DOHH2 (cell line): ENCODE data around the gene DNAH6.

Experiments used
- H3F3A ChIP-seq: fragments of 200-600 bp; sonication (generic), shearing (Covaris generic); 2 replicates; pipeline ENCODE4 v1.6.0; 2016; ENCODE audit warnings: antibody characterized with exemption, mild to moderate bottlenecking; ENCODE audit not compliant: control insufficient read depth, insufficient read depth
- H3K27ac ChIP-seq: fragments of 200-600 bp; sonication (generic); 2 replicates; pipeline ENCODE4 v1.5.1; 2014; ENCODE audit warnings: low read depth, mild to moderate bottlenecking, low read length, moderate library complexity
- H3K27me3 ChIP-seq: fragments of 200-600 bp; sonication (generic); 2 replicates; pipeline ENCODE4 v1.6.1; 2014; ENCODE audit warnings: mild to moderate bottlenecking, low read length, mixed read lengths; ENCODE audit not compliant: control insufficient read depth
- H3K36me3 ChIP-seq: fragments of 200-600 bp; sonication (generic); 2 replicates; pipeline ENCODE4 v1.6.1; 2014; ENCODE audit warnings: mild to moderate bottlenecking, low read length, moderate library complexity, mixed read lengths; ENCODE audit not compliant: control insufficient read depth
- H3K4me1 ChIP-seq: fragments of 200-600 bp; sonication (generic); 2 replicates; pipeline ENCODE4 v1.6.1; 2014; ENCODE audit warnings: mild to moderate bottlenecking, low read length, mixed read lengths; ENCODE audit not compliant: control insufficient read depth
- H3K4me2 ChIP-seq: fragments of 200-600 bp; sonication (generic); 2 replicates; pipeline ENCODE4 v1.6.0; 2014; ENCODE audit warnings: mild to moderate bottlenecking, low read length, moderate library complexity
- H3K4me3 ChIP-seq: fragments of 200-600 bp; sonication (generic); 2 replicates; pipeline ENCODE4 v1.5.1; 2014; ENCODE audit warnings: mild to moderate bottlenecking, low read length, mixed read lengths
- H3K79me2 ChIP-seq: fragments of 200-600 bp; sonication (generic); 2 replicates; pipeline ENCODE4 v1.6.1; 2014; ENCODE audit warnings: mild to moderate bottlenecking, low read length, mixed read lengths; ENCODE audit not compliant: control insufficient read depth
- H3K9me2 ChIP-seq: fragments of 200-600 bp; sonication (generic); replicated peaks from 2 replicates; pipeline ENCODE4 v1.6.1; 2014; ENCODE audit warnings: mild to moderate bottlenecking, low read length, mixed read lengths; ENCODE audit not compliant: control insufficient read depth
- H3K9me3 ChIP-seq: fragments of 200-600 bp; sonication (generic); 2 replicates; pipeline ENCODE4 v1.6.1; 2014; ENCODE audit warnings: antibody characterized with exemption, low read length, mixed read lengths; ENCODE audit not compliant: control insufficient read depth, insufficient read depth
- H4K20me1 ChIP-seq: fragments of 200-600 bp; sonication (generic); 2 replicates; pipeline ENCODE4 v1.6.0; 2014; ENCODE audit warnings: low read depth, mild to moderate bottlenecking, antibody characterized with exemption, low read length, moderate library complexity; ENCODE audit not compliant: control insufficient read depth, insufficient read depth
- EZH2phosphoT487 ChIP-seq: fragments of 200-600 bp; sonication (generic); IDR thresholded peaks from 2 replicates; pipeline ENCODE4 v1.6.1; 2017; ENCODE audit warnings: borderline replicate concordance, mild to moderate bottlenecking, antibody characterized with exemption, low read length, moderate library complexity, mixed read lengths
- TF ChIP-seq, protein P1 (sequence below): fragments of 200-600 bp; sonication (generic); IDR thresholded peaks from one replicate; pipeline ENCODE4 v1.5.1; 2014; ENCODE audit warnings: antibody characterized with exemption, mild to moderate bottlenecking, low read depth, low read length; ENCODE audit not compliant: poor library complexity, severe bottlenecking

The DNAH6 gene

DNA sequence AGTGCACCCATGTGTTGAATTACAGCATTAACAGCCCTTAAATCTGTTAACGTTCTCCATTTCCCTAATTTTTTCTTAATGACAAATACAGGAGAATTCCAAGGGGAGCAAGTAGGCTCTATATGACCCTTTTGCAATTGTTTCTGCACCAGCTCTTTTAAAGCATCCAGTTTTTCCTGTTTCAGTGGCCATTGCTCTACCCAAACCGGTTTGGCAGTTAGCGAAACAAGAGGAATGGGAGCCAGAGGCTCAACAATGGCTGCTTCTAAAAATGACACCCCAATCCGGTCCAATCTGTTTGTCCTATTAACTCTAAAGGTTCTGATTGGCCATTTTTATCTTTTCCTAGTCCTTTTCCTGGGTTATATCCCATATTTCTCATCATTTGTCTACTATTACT lies 42.1 kb upstream of the DNAH6 start:
- H3F3A ChIP-seq, result no peaks in the 10 kb centered on the region
- H3K79me2 ChIP-seq, result no peaks in the 10 kb centered on the region
- peaks cover 8% of the 10 kb centered on the region for H3K9me3 ChIP-seq
- no peaks in the 10 kb centered on the region for H3K27me3 ChIP-seq
- H3K4me3 ChIP-seq, result no peak overlapping the region
- H3K4me2 ChIP-seq, result no peak overlapping the region
- H3K4me1 ChIP-seq, result no peaks in the 10 kb centered on the region
- H3K27ac ChIP-seq, result no peak overlapping the region
- no peak for TF ChIP-seq EZH2phosphoT487
- TF ChIP-seq, protein P1, sequence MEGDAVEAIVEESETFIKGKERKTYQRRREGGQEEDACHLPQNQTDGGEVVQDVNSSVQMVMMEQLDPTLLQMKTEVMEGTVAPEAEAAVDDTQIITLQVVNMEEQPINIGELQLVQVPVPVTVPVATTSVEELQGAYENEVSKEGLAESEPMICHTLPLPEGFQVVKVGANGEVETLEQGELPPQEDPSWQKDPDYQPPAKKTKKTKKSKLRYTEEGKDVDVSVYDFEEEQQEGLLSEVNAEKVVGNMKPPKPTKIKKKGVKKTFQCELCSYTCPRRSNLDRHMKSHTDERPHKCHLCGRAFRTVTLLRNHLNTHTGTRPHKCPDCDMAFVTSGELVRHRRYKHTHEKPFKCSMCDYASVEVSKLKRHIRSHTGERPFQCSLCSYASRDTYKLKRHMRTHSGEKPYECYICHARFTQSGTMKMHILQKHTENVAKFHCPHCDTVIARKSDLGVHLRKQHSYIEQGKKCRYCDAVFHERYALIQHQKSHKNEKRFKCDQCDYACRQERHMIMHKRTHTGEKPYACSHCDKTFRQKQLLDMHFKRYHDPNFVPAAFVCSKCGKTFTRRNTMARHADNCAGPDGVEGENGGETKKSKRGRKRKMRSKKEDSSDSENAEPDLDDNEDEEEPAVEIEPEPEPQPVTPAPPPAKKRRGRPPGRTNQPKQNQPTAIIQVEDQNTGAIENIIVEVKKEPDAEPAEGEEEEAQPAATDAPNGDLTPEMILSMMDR, result no peak
- no peaks in the 10 kb centered on the region for H3K36me3 ChIP-seq
- H4K20me1 ChIP-seq, result no peaks in the 10 kb centered on the region
- H3K9me2 ChIP-seq, result no peaks in the 10 kb centered on the region

DNA sequence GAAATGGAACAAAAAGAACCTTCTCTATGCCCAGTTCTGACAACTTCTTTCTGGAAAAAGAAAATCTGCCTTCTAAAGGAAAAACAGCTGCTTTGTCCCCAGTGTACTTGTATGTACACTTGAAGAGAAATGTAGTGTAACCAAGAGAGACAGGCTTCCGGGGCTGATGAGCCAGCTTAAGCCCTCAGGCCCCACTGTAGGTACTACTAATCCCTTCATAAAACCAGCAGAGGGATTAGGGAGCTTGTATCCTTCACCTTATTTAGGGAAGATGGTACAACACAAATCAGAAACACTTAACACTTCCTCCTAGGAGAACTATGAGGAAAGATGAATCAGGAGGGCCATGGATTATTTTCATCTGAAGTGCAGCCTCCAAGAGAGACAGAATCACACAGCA lies 38.4 kb upstream of the DNAH6 start:
- Histone ChIP-seq H3K36me3 (no peaks in the 10 kb centered on the region), H3K27ac (no peak overlapping the region), H3K27me3 (no peaks in the 10 kb centered on the region), H3K9me3 (peaks cover 5% of the 10 kb centered on the region), H3K4me3 (no peak overlapping the region), H3K4me2 (no peak overlapping the region), H3K79me2 (no peaks in the 10 kb centered on the region), H3K9me2 (no peaks in the 10 kb centered on the region), H4K20me1 (no peaks in the 10 kb centered on the region), H3F3A (no peaks in the 10 kb centered on the region), H3K4me1 (no peaks in the 10 kb centered on the region)
- TF ChIP-seq EZH2phosphoT487, result no peak
- TF ChIP-seq, protein P1, result no peak

DNA sequence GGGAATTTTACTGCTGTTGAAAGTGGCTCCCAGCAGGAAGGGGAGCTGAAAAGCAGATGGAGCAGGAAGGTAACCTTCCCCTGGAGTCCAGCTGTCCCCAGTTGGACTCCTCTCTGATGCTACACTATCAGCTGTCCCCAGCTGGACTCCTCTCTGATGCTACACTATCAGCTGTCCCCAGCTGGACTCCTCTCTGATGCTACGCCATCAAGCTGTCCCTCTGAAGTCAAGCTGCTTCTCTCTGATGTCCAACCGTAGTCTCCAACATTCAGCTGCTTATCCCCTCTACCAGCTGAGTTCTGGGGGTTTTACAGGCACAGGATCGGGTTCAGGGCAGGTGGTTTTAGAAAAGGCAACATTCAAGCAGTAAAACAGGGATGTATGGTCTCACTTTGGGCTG lies 37.4 kb upstream of the DNAH6 start:
- Histone ChIP-seq H3K4me1 (no peaks in the 10 kb centered on the region), H3K36me3 (no peaks in the 10 kb centered on the region), H3K9me2 (no peaks in the 10 kb centered on the region), H3K79me2 (no peaks in the 10 kb centered on the region), H3K4me2 (no peak overlapping the region), H3K9me3 (peaks cover 5% of the 10 kb centered on the region), H3K27me3 (no peaks in the 10 kb centered on the region), H3K4me3 (no peak overlapping the region), H3F3A (no peaks in the 10 kb centered on the region), H3K27ac (no peak overlapping the region), H4K20me1 (no peaks in the 10 kb centered on the region)
- no peak for TF ChIP-seq EZH2phosphoT487
- TF ChIP-seq, protein P1, result no peak

DNA sequence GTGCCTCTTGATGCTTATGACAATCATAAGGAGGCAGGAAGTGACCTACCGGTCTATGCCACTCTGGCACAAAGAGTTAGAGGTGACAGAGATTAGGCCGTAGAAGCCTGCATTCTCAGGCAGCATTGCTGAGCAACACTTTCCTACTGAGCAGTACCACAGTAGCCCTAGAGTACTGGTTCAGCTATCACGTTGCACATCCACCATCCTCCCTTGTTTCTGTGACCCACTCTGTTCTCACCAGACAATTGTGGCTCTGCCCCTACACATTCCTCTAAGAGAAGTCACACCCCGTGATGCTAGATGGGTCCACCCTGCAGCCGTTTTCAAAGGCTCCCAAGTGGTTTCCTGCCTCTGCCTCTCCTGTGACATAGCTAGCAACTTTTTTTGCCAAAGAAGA lies 34.6 kb upstream of the DNAH6 start:
- Histone ChIP-seq H3K4me3 (no peak overlapping the region), H3K4me2 (no peak overlapping the region), H3F3A (no peaks in the 10 kb centered on the region), H3K27me3 (no peaks in the 10 kb centered on the region), H3K9me2 (no peaks in the 10 kb centered on the region), H3K9me3 (peaks cover 4% of the 10 kb centered on the region), H3K36me3 (no peaks in the 10 kb centered on the region), H3K79me2 (no peaks in the 10 kb centered on the region), H4K20me1 (no peaks in the 10 kb centered on the region), H3K27ac (no peak overlapping the region), H3K4me1 (no peaks in the 10 kb centered on the region)
- TF ChIP-seq, protein P1, result no peak
- TF ChIP-seq EZH2phosphoT487, result no peak
